IPS DF 4.7 (cell line): ENCODE results near the gene SCGB1C2.
"Not testable (repeated sequence)": the region's sequence is repeated elsewhere in the genome, so short reads cannot be mapped to it uniquely, and the experiment has no call there.

ENCODE experiments used
- DNase-seq: peaks from one replicate; pipeline ENCODE4 v3.0.0-alpha.2; 2013; ENCODE audit warnings: low spot score; ENCODE audit errors: extremely low read depth

The SCGB1C2 gene

DNA sequence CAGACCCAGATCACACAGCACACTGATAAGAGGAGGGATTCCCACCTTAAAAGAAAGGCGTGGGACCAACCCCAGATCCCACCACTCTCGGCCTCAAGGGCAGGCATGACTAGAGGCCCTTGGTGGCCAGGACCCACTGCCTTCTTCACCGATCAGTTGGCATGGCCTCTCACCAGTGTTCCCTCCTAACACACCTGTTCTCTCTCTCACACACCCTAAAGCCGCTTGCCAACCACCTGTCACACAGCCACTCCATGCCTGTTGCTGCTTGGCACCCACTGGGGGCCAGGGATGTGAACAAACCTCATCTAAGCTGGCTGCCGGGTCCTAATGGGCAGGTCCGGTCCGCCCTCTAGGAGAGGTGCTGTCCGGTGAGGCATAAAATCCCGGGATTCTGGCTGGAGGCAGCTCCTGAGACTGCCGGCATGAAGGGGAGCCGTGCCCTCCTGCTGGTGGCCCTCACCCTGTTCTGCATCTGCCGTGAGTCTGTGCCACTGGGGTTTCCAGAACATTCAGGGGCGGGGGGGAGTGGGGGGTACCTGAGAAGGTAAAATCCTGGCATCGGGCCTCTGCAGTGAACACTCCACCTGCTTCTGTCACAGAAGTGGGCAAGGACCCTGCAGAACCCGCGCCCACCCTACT lies at the start of gene SCGB1C2:
Gene SCGB1C2, plus strand, starts transcription at position 404 of the 642 bp plus-strand sequence. Its CDS starts 22 bp downstream, at position 426.
- DNase-seq, result not testable (repeated sequence)

DNA sequence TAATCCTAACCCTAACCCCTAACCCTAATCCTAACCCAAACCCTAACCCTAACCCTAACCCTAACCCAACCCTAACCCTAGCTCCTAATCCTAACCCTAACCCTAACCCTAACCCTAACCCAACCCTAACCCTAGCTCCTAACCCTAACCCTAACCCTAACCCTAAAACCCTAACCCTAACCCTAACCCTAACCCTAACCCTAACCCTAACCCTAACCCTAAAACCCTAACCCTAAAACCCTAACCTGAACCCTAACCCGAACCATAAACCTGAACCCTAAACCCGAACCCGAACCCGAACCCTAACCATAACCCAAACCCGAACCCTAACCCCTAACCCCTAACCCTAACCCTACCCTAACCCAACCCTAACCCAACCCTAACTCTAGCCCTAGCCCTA lies 24.3 kb upstream of the SCGB1C2 start:
- not testable (repeated sequence) for DNase-seq

DNA sequence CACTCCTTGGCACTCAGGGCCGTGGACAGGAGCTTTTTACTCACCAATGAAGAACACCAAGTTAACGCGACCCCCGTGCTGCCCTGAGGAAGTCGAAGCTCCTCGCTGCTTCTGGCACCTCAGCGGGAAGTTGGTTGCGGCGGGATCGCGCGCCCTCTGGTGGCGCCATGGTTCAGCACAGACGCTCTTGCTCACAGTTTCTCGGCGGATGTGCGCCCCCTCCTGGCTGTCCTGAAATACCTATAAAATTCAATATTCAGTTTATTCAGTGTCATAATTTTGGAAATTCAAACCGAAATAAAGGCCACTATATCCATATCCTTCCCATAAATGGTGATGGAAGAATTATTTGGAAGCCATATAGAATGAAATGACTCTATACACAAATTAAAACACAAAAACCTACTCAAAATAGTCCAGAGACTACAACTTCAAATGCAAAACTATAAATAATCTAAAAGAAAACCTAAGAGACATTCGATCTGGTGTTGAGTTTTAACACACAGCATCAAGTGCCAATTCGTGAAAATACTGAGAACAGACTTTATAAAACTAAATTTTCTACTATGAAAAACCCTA lies 18.9 kb upstream of the SCGB1C2 start:
- not testable (repeated sequence) for DNase-seq

DNA sequence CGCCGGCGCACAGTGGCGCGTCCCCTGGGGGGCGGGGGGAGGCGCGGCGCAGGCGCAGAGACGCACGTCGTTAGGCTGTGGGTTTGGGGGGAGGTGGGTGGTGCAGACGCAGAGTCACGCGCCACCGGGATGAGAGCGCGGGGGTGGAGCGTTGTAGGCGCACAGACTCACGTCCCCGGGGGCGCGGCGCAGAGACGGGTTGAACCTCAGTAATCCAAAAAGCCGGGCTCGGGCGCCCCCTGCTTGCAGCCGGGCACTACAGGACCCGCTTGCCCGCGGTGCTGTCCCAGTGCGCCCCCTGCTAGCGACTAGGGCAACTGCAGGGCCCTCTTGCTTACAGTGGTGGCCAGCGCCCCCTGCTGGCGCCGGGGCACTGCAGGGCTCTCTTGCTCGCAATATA lies 3.4 kb upstream of the SCGB1C2 start:
- not testable (repeated sequence) for DNase-seq

DNA sequence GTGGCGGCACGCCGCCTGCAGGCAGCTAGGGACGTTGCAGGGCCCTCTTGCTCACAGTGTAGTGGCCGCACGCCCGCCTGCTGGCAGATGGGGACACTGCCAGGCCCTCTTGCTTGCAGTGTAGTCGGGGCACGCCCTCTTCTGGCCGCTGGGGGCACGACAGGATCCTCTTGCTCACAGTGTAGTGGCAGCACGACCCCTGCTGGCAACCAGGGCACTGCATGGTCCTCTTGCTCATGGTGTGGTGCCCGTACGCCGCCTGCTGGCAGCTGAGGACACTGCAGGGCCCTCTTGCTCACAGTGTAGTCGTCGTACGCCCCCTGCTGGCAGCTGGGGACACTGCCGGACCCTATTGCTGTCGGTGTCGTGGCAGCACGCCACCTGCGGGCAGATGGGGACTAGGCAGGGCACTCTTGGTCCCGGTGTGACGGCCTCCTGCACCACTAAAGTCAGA lies 3.0 kb upstream of the SCGB1C2 start:
- DNase-seq, result not testable (repeated sequence)

DNA sequence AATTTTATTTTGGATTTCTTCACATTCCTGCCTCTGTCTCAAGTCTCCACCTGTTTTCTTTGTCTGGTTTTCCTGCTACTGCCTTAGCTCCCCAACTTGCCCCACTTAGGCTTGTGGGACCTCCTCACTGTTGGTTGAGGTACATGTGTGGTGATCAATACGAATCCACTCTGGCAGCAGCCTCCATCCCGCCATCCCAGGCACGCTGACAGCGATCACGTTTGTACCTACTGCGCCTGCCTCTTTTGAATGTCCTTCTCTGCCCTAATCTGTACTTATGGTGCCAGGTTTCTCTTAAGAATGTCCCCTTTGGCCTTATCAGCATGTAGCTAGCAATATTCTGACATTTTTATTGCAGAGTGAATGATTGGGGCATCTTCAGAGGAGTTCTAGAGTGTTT lies 2.3 kb upstream of the SCGB1C2 start:
- DNase-seq, result not testable (repeated sequence)

DNA sequence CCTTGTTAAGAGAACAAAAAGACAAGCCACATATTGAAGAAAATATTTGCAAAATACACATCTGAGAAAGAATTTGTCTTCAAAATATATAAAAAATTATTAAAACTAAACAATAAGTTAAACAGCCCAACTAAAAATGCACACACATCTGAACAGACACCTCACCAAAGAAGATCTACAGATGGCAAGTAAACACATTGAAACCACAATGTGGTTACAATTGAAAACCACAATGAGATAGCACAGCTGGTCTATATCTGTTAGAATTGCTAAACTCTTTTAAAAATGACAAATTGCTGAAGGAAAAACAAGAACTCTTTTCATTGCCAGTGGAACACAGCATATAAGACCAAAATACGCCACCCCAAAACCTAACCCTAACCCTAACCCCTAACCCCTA lies 1.5 kb upstream of the SCGB1C2 start:
- not testable (repeated sequence) for DNase-seq

DNA sequence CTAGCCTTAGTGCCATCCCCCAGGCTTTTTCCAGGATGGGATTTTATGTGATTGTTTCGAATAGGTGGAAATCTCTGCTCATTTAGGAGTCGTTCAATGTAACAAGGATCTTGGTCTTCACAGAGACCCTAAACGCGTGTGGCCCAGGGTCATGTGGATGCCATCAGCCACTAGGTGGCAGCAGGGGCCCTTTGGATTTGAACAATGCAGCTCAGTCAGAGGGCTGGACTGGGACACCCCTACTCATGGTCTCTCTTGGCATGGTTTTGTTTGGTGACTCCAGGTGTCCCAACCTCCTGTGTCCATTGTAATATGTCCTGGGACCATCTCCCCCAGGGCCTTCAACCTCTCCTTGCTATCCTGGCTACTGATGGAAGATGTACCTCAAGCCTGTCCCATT lies 838 bp upstream of the SCGB1C2 start:
- DNase-seq, result not testable (repeated sequence)

DNA sequence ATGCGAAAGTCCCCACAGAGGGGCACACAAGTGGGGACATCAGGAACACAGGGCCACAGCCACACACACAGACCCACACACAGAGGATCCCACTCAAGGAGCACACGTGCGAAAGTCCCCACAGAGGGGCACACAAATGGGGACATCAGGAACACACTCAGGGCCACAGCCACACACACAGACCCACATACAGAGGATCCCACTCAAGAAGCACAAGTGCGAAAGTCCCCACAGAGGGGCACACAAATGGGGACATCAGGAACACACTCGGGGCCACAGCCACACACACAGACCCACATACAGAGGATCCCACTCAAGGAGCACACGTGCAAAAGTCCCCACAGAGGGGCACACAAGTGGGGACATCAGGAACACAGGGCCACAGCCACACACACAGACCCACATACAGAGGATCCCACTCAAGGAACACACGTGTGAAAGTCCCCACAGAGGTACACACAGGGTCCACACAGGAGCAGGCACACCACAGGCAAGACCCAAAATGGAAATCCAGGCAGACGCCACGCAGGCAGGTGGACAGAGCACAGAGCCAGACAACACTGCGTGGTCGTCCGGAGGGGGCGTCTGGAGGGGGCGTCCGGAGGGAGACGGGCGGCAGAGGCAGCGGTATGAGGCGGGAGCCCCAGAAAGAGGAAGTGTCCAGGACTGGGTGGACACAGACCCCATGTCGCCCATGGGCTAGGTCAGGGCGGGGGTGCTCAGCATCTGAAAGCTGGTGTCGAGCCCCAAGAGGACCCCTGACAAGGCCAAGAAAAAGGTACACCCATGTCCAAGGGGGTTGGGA lies 2.2 kb downstream of the SCGB1C2 start:
- DNase-seq, result not testable (repeated sequence)

DNA sequence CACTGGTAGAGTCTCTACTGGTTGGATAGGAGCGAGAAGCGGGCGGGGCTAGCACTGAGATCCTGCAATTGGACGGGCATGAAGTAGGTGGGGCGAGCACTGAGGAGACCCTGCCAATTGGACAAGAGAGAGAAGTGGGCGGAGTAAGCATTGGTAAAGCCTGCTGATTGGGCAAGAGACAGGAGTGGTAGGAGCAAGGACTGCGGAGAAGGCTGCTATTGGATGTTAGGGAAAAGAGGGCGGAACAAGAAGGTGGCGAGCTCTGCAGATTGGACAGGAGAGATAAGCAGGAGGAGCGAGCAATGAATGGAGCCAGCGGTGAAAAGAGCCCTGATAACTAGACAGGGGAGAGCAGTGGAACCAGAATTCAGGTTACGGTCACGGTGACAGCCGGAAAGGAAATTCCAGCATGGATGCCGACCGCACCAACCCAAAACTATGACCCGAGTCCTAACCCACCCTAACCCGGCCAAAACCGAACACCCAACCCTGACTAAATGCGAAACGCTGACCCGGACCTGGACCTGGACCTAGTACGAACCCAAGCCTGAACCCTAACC lies 4.8 kb downstream of the SCGB1C2 start:
- no peak for DNase-seq

DNA sequence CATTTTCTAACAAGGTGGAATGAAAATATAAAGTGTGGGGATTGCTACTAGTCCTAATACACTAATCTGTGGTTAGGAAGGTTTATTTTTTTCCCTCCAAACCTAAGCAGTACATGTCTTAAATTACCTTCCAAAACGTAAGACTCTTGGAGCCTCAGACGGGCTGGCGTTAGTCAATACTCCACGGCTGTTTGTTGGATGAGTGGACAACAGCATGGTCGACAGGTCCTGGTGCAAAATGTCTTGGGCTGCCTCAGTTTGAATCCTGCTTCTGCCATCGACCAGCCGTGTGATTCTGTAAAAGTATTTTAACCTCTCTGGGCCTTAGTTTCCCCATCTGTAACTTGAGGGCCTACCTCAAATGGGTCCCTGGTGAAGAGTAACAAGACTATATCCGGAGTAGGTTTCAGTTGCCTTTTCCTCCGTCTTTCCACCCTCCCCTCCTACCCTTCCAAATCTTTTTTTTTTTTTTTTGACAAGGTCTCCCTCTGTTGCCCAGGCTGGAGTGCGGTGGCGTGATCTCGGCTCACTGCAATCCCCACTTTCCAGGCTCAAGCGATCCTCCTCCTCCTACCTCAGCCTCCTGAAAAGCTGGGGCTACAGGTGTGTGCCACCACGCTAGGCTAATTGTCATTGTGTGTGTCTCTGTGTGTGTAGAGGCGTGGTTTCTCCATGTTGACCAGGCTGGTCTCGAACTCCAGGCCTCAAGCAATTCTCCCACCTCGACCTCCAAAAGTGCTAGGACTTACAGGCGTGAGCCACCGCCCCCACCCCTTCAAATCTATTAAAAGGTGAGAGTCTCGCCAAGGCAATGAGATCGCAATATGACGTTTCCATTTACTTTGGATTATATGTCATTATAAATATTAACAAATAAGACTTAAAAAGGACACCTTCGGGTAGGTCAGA lies 5.8 kb downstream of the SCGB1C2 start:
- no peak for DNase-seq

DNA sequence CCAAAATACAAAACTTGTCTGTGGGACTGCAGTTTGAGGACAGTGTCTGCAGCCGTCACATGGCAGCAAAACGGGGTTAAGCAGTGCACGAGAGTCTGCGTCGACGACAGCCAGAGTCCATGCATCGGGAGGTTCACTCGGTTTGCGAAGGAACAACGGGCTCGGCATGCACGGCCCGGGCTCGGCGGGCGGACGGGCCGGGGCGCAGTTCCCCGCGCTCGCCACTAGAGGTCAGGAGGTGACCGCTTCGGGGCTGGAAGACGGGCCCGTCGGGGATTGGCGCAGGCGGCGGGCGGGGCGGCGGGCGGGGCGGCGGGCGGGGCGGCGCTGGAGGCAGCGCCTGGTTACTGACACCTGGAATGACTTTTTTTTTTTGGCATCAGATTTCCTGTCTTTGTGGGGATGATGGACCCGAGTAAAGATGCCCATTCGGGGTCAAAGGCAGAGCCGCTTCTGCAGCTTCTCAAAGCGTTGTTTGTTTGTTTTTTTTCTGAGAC lies 6.5 kb downstream of the SCGB1C2 start:
- DNase-seq, result no peak

DNA sequence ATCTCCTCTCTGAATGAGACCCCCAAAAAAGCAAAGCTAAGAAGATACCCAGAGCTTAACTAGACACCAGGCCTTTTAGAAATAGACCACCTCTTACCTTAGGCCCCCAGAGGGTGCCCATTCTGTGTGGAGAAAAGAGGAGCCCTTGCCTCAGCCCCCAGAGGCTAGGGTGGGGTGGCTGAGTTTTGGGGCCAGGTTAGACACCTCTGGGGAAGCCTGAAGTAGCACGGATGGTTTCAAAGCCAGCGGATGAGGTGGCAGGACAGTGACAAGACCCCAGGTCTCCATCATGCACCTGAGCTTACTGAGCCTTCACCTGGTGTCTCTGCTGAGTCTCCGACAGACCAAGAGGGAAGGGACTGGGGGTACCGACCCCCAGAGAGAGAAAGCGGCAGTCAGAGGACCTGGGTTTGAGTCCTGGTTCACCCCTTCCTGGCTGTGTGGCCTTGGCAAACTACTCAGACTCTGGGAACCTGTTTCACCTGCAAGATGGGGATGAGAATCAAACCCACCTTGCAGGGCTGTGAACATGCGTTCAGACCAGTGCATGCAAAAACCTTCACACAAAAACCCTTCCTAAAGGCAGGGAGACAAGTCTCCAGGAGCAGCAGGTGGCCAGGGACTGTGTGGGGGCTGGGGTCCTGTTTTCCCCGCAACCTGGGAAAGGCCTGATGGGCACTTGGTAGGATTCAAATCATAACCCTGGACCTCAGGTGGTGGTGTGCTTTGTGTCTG lies 7.7 kb downstream of the SCGB1C2 start:
- no peak for DNase-seq

DNA sequence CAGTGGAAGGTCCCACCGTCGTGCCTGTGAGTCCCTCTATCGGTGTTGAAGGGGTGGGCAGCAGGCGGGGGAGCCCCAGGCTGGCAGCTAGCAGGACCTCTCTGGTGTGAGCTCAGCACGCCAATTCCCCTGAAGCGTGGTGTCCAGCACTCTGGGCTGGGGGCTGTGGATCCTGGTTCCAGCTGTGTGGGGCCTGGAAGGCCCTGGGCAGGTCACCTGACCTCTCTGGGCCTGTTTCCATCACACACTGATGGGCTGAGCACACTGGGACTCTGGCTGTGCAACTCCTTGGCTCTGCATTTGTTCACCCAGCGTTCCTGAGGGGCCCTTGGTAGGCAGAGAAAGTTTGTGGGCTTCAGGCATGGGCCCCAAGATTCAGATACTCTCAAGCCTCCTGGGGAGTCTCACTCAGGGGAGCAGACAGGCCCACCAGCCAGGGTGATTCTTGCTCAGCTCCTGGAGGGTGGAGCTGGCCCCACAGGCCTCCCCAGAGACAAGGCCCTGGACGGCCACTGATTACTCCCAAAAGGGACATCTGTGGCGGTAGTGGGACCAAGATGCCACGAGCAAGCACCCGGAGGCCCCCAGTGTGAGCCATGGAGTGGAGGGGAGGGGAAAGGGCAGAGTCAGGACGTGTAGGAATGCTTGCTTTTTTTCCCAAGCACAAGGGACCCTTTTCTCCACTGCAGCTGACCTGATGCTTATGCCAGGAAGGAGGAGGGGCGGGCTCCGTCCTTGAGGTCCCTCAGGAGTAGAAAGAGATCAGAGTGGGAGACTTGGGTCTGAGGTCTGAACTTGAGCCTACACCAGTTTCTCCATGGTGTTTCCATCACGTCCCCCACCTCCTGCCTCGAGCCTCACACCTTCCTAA lies 8.5 kb downstream of the SCGB1C2 start:
- DNase-seq, result no peak

DNA sequence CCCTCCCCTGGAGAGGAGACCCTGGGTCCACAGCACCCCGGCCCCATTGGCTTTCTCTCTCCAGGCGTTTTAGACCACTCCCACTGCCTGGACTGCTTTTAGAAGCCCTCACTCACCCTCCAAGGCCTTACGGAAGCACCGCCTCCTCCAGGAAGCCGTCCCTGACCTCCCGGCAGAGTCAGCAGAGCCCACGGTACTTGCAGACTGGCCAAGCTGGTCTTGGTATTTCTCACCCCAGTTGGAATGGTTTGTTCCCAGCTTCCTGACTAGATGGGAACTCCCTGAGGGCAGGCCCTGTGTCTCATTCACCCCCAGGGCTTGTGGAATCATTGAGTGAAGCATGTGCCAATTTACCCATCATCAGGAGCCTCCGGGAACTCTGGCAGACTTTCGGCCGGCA lies 9.2 kb downstream of the SCGB1C2 start:
- DNase-seq, result no peak

DNA sequence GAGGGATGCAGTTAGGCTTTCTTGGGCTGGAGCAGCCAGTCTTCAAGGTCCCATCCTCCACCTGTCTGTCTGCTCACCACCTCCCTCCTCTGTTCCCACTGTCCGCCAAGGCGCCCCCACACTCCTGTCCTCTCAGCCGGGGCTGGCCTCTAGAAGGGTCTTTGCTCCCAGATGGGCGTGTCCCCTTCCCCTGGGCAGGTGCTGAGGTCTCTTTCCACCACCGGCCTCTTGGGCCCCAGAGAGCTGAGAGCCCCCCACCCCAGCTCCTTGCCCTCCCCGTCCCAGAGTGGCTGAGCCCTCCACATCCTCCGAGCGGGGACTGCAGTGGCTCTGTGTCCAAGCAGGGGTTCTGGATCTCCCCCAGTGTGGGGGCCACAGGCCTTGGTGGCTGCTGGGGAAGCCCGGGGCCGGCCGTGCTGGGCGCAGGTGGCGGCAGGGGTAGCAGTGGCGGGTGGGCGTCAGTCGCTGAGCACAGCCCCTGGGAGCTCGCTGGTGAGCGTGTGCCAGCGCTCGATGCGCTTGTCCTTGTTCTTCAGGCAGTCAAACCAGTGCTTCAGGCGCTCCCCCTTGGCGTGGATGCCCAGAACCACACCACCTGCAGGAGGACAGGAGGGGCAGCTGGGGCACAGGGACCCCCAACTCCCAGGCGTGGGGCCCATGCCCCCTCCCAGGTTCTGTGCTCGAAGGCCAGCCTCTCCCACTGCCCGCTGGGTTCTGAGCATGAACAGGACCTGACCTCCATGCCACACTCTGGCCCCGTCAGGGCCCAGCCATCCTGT lies 9.8 kb downstream of the SCGB1C2 start:
- DNase-seq, result no peak

DNA sequence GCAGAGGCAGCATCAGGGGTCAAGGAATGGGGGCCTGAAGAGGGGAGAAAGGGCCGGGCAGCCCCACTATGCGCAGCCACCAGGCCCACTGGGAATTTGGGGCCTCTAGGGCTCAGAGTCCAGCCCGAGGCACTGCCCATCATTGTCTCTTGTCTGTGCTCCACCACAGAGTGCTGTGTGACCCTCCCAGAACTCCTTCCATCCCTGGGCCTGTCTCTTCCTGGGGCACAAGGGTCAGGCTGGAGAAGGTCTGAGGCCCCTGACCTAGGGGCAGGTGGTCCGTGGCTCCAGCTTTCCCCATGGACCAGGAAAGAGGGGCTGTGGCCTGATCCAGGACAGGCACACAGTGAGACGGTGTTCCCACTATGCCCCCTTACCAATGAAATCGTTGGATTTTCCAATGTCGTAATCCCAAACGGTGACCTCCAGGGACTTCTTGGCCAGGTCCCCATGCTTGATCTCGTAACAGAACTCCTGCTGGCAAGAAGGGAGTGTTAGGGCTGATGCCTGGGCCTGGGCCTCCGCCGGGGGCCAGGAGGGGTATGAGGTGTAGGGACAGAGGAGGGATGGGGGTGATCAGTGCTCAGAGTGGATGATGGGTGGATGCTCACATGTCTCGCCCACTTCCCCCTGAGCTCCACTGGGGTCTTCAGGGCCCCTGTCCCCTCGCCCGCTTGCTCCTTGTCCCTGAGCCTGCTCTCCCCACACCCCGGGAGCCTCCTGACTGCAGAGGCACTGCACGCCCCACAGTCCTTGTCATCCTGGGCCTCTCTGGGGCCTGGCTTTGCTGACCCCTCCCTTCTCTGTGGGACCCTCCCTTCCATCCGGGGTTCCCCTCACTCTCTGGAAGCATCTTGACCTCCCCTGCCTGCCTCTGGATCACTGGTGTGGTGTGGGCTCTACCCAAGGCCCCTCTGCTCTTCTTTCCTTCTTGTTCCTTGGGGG lies 10.7 kb downstream of the SCGB1C2 start:
- no peak for DNase-seq
